ENCODE measurements around the gene CHTF18. TPM values are rescaled to one million over a fixed set of nuclear protein-coding genes. Genes with fewer than 3 reads are reported as not detected.

The CHTF18 gene
- total and polyA plus RNA-seq, 4 donors = 3.0 to 56.9 (median 10.7) TPM

DNA sequence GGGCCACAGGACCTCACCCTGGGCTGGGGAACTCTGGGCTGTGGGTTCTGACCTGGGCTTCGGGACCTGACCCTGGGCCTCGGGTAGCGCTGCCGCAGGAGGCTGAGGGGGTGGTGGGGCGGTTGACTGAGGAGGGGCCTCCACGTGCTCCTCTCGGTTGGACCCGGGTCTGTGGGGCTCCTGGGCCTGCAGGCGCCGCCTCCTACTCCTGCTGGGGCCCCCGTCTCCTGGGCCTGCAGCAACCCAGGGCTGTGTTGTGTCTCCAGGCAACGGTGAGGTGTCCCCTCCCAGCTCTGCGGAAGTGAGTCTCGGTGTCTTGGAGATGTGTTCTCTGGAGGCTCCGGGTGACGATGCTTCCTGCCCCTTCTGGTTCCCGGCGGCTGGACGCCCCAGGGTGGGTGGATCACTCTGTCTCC is 53.6 kb downstream of the CHTF18 start:
- no peaks in the 10 kb centered on the region for H3K9me3 ChIP-seq (ENCODE audit: control insufficient read depth, low read length)
- H3K27me3 ChIP-seq (ENCODE audit: control insufficient read depth in 1 of 2, insufficient read depth in 2 of 2, low read length in 1 of 2) = no peaks in the 10 kb centered on the region
- H3K4me1 ChIP-seq (ENCODE audit: control insufficient read depth in 1 of 2, insufficient read depth in 2 of 2, low read length in 2 of 2) = no peaks in the 10 kb centered on the region
- WGBS, 2 donors = 53% methylated on average over 14 to 19 of the region's 19 CpGs
- intact Hi-C loops (cut with DNase I) = no loop called here
- ATAC-seq (ENCODE audit: low FRiP score) (peak; percentile 39), DNase-seq (no peak)
- H3K36me3 ChIP-seq (ENCODE audit: control insufficient read depth in 1 of 2, insufficient read depth in 2 of 2, low read length in 1 of 2) = no peaks in the 10 kb centered on the region
- no peak overlapping the region for H3K4me3 ChIP-seq (ENCODE audit: low read length in 2 of 2)
- no peak overlapping the region for H3K27ac ChIP-seq (ENCODE audit: low read depth in 1 of 2, low read length in 2 of 2)

DNA sequence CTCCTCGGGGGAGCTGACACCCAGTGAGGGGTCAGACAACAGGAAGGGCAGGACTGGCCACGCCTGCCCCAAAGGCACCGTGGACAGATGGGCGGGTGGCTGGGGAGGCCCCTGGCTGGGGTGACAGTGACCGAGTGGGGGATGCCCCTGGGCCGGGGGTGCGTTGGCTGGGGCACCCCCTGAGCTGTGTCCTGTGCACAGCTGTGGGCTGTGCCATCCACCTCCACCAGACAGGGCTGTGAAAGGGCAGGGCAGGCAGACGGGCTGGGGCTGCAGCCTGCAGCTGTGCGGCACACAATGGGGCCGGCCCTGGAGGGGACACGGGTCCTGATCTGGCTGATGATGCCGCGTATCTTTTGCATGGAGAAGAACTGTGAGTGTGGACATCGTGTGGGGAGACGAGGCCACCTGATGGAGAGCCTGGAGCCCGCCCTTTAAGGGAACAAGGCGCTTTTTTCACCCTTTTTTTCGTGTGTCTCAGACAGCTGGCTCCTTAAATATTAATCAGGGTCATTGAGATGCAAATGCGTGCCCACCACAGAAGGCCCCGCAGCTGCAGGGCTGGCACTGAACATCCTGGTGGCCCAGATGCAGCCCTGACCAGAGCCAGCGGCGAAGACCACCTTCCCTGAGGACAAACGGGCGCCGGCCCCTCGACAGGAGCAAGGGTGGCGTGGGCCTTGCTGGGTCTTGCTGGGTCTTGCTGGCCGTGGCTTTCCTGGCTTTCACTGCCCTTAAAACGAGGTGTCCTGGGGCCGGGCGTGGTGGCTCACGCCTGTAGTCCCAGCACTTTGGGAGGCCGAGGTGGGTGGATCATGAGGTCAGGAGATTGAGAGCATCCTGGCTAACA is 54.5 kb downstream of the CHTF18 start:
- Histone ChIP-seq H3K27me3 (ENCODE audit: control insufficient read depth in 1 of 2, insufficient read depth in 2 of 2, low read length in 1 of 2) (no peaks in the 10 kb centered on the region), H3K9me3 (ENCODE audit: control insufficient read depth, low read length) (no peaks in the 10 kb centered on the region)

DNA sequence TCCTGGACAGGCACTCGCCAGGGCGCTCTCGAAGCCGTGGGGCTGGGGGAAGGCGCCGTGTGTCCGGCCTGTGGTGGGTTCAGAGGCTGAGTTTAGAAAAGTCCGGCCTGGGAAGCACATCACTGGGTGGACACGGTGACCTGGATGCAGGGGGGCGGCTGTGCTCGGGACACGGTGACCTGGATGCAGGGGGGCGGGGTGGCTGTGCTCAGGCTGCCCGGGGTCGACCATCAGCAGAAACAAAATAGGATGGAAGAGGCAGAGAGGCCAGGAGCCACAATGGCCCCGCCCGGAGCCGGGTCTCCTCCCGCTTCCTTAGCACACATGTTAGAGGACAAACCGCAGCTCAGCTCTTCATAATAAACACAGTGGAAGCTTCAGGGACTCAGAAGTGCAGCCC is 55.4 kb downstream of the CHTF18 start:
- intact Hi-C loops (cut with DNase I) = no loop called here

More for the DNA sequence above, 54.5 kb downstream of the CHTF18 start:
- H3K36me3 ChIP-seq (ENCODE audit: control insufficient read depth in 1 of 2, insufficient read depth in 2 of 2, low read length in 1 of 2) = no peaks in the 10 kb centered on the region
- H3K27ac ChIP-seq (ENCODE audit: low read depth in 1 of 2, low read length in 2 of 2) = no peak overlapping the region
- no peak overlapping the region for H3K4me3 ChIP-seq (ENCODE audit: low read length in 2 of 2)
- 80 to 81% methylated on average over 33 of the region's 33 CpGs for WGBS, 2 donors
- DNase-seq (no peak), ATAC-seq (ENCODE audit: low FRiP score) (no peak)
- H3K4me1 ChIP-seq (ENCODE audit: control insufficient read depth in 1 of 2, insufficient read depth in 2 of 2, low read length in 2 of 2) = no peaks in the 10 kb centered on the region
- intact Hi-C loops (cut with DNase I) = no loop called here

DNA sequence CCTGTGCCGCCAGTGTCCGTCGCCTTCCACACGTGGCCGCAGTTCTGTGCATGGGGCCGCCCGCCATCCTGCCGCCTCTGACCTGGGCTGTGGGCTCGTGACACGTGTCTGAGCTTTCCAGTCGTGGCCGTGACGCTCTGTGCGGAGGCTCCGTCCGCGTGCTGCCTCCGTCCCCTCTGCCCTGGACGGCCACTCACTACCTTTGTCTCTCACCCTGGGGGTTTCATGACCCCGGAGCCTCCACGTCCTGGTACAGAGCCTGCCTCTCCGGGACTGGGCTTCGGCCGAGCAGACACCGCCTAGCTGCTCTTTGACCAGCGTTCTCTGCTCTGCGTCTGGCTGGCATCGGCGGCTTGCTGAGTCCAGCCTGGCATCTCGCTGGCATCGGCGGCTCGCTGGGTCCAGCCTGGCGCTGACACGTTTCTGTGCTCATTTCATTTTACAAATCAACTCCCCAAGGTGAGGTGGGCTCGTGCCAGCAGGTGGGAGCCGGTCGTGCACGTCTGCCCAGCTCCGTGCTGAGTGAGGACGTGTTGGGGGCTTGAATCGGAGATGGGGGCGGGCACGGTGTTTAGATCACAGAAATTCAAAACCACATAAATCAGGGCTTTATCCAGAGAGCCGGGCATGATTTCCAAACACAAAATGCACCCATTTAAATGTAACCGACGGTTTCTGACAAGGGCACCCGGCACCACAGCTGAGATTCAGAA is 56.4 kb downstream of the CHTF18 start:
- Histone ChIP-seq H3K9me3 (ENCODE audit: control insufficient read depth, low read length) (no peaks in the 10 kb centered on the region), H3K27ac (ENCODE audit: low read depth in 1 of 2, low read length in 2 of 2) (no peak overlapping the region), H3K36me3 (ENCODE audit: control insufficient read depth in 1 of 2, insufficient read depth in 2 of 2, low read length in 1 of 2) (no peaks in the 10 kb centered on the region), H3K4me1 (ENCODE audit: control insufficient read depth in 1 of 2, insufficient read depth in 2 of 2, low read length in 2 of 2) (no peaks in the 10 kb centered on the region), H3K4me3 (ENCODE audit: low read length in 2 of 2) (no peak overlapping the region), H3K27me3 (ENCODE audit: control insufficient read depth in 1 of 2, insufficient read depth in 2 of 2, low read length in 1 of 2) (no peaks in the 10 kb centered on the region)
- intact Hi-C loops (cut with DNase I) = no loop called here
- ATAC-seq (ENCODE audit: low FRiP score) = no peak
- 92 to 93% methylated on average over 48 of the region's 48 CpGs for WGBS, 2 donors
- no peak for DNase-seq

More for the DNA sequence above, 55.4 kb downstream of the CHTF18 start:
- Histone ChIP-seq H3K4me1 (ENCODE audit: control insufficient read depth in 1 of 2, insufficient read depth in 2 of 2, low read length in 2 of 2) (no peaks in the 10 kb centered on the region), H3K27me3 (ENCODE audit: control insufficient read depth in 1 of 2, insufficient read depth in 2 of 2, low read length in 1 of 2) (no peaks in the 10 kb centered on the region), H3K36me3 (ENCODE audit: control insufficient read depth in 1 of 2, insufficient read depth in 2 of 2, low read length in 1 of 2) (no peaks in the 10 kb centered on the region), H3K9me3 (ENCODE audit: control insufficient read depth, low read length) (no peaks in the 10 kb centered on the region), H3K27ac (ENCODE audit: low read depth in 1 of 2, low read length in 2 of 2) (no peak overlapping the region), H3K4me3 (ENCODE audit: low read length in 2 of 2) (no peak overlapping the region)
- 90 to 93% methylated on average over 20 of the region's 20 CpGs for WGBS, 2 donors
- ATAC-seq (ENCODE audit: low FRiP score) (no peak), DNase-seq (no peak)

DNA sequence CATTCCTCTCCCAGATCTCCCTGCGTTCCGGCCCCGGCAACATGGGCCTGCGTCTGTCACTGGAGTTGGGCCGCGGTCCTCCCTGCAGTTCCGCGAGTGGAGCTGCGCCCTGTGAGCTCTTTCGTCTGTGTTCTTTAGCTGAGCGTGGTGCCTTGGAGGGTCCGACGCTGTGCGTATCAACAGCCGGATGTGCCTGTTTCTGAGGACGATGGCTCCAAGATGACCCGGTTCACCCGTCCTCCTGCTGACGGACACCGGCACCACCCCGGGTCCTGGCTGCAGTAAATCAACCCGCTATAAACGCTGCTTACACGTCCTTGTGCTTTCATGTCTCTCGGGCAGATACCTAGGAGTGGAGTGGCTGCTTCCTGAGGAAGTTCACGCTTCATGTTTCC is 56.9 kb downstream of the CHTF18 start:
- Histone ChIP-seq H3K4me3 (ENCODE audit: low read length in 2 of 2) (no peak overlapping the region), H3K9me3 (ENCODE audit: control insufficient read depth, low read length) (no peaks in the 10 kb centered on the region), H3K4me1 (ENCODE audit: control insufficient read depth in 1 of 2, insufficient read depth in 2 of 2, low read length in 2 of 2) (no peaks in the 10 kb centered on the region), H3K27ac (ENCODE audit: low read depth in 1 of 2, low read length in 2 of 2) (no peak overlapping the region), H3K36me3 (ENCODE audit: control insufficient read depth in 1 of 2, insufficient read depth in 2 of 2, low read length in 1 of 2) (no peaks in the 10 kb centered on the region), H3K27me3 (ENCODE audit: control insufficient read depth in 1 of 2, insufficient read depth in 2 of 2, low read length in 1 of 2) (no peaks in the 10 kb centered on the region)
- ATAC-seq (ENCODE audit: low FRiP score) (no peak), DNase-seq (no peak)
- 74 to 75% methylated on average over 26 of the region's 26 CpGs for WGBS, 2 donors
- intact Hi-C loops (cut with DNase I) = no loop called here

DNA sequence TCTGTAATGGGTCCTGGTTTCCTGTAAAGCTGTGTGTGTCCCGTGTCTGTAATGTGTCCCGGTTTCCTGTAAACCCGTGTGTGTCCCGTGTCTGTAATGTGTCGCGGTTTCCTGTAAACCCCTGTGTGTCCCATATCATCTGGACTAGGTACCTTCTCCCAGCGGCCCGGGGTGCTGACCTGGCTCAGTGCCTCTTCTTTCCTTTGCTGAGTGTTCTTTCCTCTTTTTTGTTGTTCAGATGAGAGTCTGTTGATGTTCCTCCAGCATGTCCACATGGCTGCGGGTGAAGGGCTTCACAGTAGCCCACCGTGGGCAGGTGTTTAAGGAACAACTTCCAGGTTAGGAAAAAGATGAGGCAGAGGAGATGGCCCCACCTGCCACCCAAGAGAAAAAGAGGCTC is 58.7 kb downstream of the CHTF18 start:
- 90 to 93% methylated on average over 10 of the region's 10 CpGs for WGBS, 2 donors
- no peaks in the 10 kb centered on the region for H3K4me1 ChIP-seq (ENCODE audit: control insufficient read depth in 1 of 2, insufficient read depth in 2 of 2, low read length in 2 of 2)
- intact Hi-C loops (cut with DNase I) = no loop called here
- no peak overlapping the region for H3K4me3 ChIP-seq (ENCODE audit: low read length in 2 of 2)
- no peak for ATAC-seq (ENCODE audit: low FRiP score)
- no peaks in the 10 kb centered on the region for H3K27me3 ChIP-seq (ENCODE audit: control insufficient read depth in 1 of 2, insufficient read depth in 2 of 2, low read length in 1 of 2)
- H3K9me3 ChIP-seq (ENCODE audit: control insufficient read depth, low read length) = no peaks in the 10 kb centered on the region
- no peak for DNase-seq
- no peak overlapping the region for H3K27ac ChIP-seq (ENCODE audit: low read depth in 1 of 2, low read length in 2 of 2)
- H3K36me3 ChIP-seq (ENCODE audit: control insufficient read depth in 1 of 2, insufficient read depth in 2 of 2, low read length in 1 of 2) = no peaks in the 10 kb centered on the region

Small RNA genes within 50 kb of the gene (microRNA-seq; reads per million reads assigned to microRNA genes)
- 0 reads per million in 2 donors for gene MIR662

Other genes starting within 250 kb of the CHTF18 start
- not detected for gene PRR35, start 228.2 kb upstream of the CHTF18 start, total RNA-seq
- gene PRR35, start 228.2 kb upstream of the CHTF18 start, polyA plus RNA-seq = under 1 TPM in 1 of 2 donors, not detected in 1; 0.05 TPM
- gene NHLRC4, start 221.6 kb upstream of the CHTF18 start, total RNA-seq = 1 to 10 TPM in 1 of 2 donors, under 1 TPM in 1; 0.52 to 2.2 TPM
- 1 to 10 TPM in 1 of 2 donors, under 1 TPM in 1; 0.25 to 2.6 TPM for gene NHLRC4, start 221.6 kb upstream of the CHTF18 start, polyA plus RNA-seq
- gene PIGQ, start 218.7 kb upstream of the CHTF18 start, total RNA-seq = 10 to 100 TPM; 25.8 to 38.5 TPM
- 10 to 100 TPM; 10.8 to 92.2 TPM for gene PIGQ, start 218.7 kb upstream of the CHTF18 start, polyA plus RNA-seq
- 10 to 100 TPM; 17.9 to 19.6 TPM for gene RAB40C, start 198.6 kb upstream of the CHTF18 start, total RNA-seq
- gene RAB40C, start 198.6 kb upstream of the CHTF18 start, polyA plus RNA-seq = 10 to 100 TPM in 1 of 2 donors, 1 to 10 TPM in 1; 9.5 to 40.7 TPM
- 1 to 10 TPM in 1 of 2 donors, under 1 TPM in 1; 0.33 to 1.0 TPM for gene WFIKKN1, start 157.6 kb upstream of the CHTF18 start, total RNA-seq
- gene WFIKKN1, start 157.6 kb upstream of the CHTF18 start, polyA plus RNA-seq = 1 to 10 TPM in 1 of 2 donors, under 1 TPM in 1; 0.63 to 2.2 TPM
- gene METTL26, start 152.3 kb upstream of the CHTF18 start, total RNA-seq = 10 to 100 TPM; 45.2 to 64.8 TPM
- gene METTL26, start 152.3 kb upstream of the CHTF18 start, polyA plus RNA-seq = 100 to 1,000 TPM in 1 of 2 donors, 10 to 100 TPM in 1; 86.0 to 158 TPM
- 10 to 100 TPM; 10.4 to 14.7 TPM for gene MCRIP2, start 146.8 kb upstream of the CHTF18 start, total RNA-seq
- 10 to 100 TPM; 22.9 to 28.9 TPM for gene MCRIP2, start 146.8 kb upstream of the CHTF18 start, polyA plus RNA-seq
- gene WDR90, start 139.3 kb upstream of the CHTF18 start, total RNA-seq = 10 to 100 TPM; 21.0 to 25.8 TPM
- 10 to 100 TPM in 1 of 2 donors, 1 to 10 TPM in 1; 7.5 to 60.9 TPM for gene WDR90, start 139.3 kb upstream of the CHTF18 start, polyA plus RNA-seq
- gene RHOT2, start 120.5 kb upstream of the CHTF18 start, total RNA-seq = 10 to 100 TPM; 79.3 to 93.8 TPM
- 100 to 1,000 TPM in 1 of 2 donors, 10 to 100 TPM in 1; 27.4 to 356 TPM for gene RHOT2, start 120.5 kb upstream of the CHTF18 start, polyA plus RNA-seq
- gene RHBDL1, start 112.9 kb upstream of the CHTF18 start, total RNA-seq = 1 to 10 TPM in 1 of 2 donors, under 1 TPM in 1; 0.88 to 1.3 TPM
- 1 to 10 TPM in 1 of 2 donors, not detected in 1; 1.5 TPM for gene RHBDL1, start 112.9 kb upstream of the CHTF18 start, polyA plus RNA-seq
- gene STUB1, start 108.2 kb upstream of the CHTF18 start, total RNA-seq = 10 to 100 TPM; 67.4 to 84.3 TPM
- 100 to 1,000 TPM; 126 to 169 TPM for gene STUB1, start 108.2 kb upstream of the CHTF18 start, polyA plus RNA-seq
- 10 to 100 TPM; 46.1 to 51.7 TPM for gene JMJD8, start 104.3 kb upstream of the CHTF18 start, total RNA-seq
- gene JMJD8, start 104.3 kb upstream of the CHTF18 start, polyA plus RNA-seq = 100 to 1,000 TPM in 1 of 2 donors, 10 to 100 TPM in 1; 55.2 to 110 TPM
- 1 to 10 TPM; 6.7 to 8.4 TPM for gene WDR24, start 98.2 kb upstream of the CHTF18 start, total RNA-seq
- 10 to 100 TPM in 1 of 2 donors, 1 to 10 TPM in 1; 4.3 to 10.4 TPM for gene WDR24, start 98.2 kb upstream of the CHTF18 start, polyA plus RNA-seq
- under 1 TPM; 0.16 to 0.18 TPM for gene FBXL16, start 82.8 kb upstream of the CHTF18 start, total RNA-seq
- not detected for gene FBXL16, start 82.8 kb upstream of the CHTF18 start, polyA plus RNA-seq
- gene METRN, start 73.5 kb upstream of the CHTF18 start, total RNA-seq = 10 to 100 TPM; 22.7 to 26.6 TPM
- 10 to 100 TPM; 26.7 to 61.3 TPM for gene METRN, start 73.5 kb upstream of the CHTF18 start, polyA plus RNA-seq
- gene ANTKMT, start 67.5 kb upstream of the CHTF18 start, total RNA-seq = 10 to 100 TPM; 18.6 to 25.7 TPM
- 10 to 100 TPM; 13.1 to 33.0 TPM for gene ANTKMT, start 67.5 kb upstream of the CHTF18 start, polyA plus RNA-seq
- 1 to 10 TPM in 1 of 2 donors, under 1 TPM in 1; 0.39 to 1.7 TPM for gene CCDC78, start 62.2 kb upstream of the CHTF18 start, total RNA-seq
- under 1 TPM in 1 of 2 donors, not detected in 1; 0.97 TPM for gene CCDC78, start 62.2 kb upstream of the CHTF18 start, polyA plus RNA-seq
- 1 to 10 TPM; 2.4 to 3.8 TPM for gene HAGHL, start 61.5 kb upstream of the CHTF18 start, total RNA-seq
- gene HAGHL, start 61.5 kb upstream of the CHTF18 start, polyA plus RNA-seq = 10 to 100 TPM in 1 of 2 donors, 1 to 10 TPM in 1; 2.8 to 22.5 TPM
- gene CIAO3, start 47.6 kb upstream of the CHTF18 start, total RNA-seq = 10 to 100 TPM; 21.8 to 22.4 TPM
- gene CIAO3, start 47.6 kb upstream of the CHTF18 start, polyA plus RNA-seq = 10 to 100 TPM; 12.4 to 35.9 TPM
- gene MSLN, start 27.9 kb upstream of the CHTF18 start, total RNA-seq = under 1 TPM; 0.33 to 0.52 TPM
- gene MSLN, start 27.9 kb upstream of the CHTF18 start, polyA plus RNA-seq = 1 to 10 TPM; 1.5 to 2.1 TPM
- gene RPUSD1, start 239 bp upstream of the CHTF18 start, total RNA-seq = 10 to 100 TPM; 12.1 to 13.5 TPM
- 10 to 100 TPM in 1 of 2 donors, 1 to 10 TPM in 1; 6.8 to 20.3 TPM for gene RPUSD1, start 239 bp upstream of the CHTF18 start, polyA plus RNA-seq
- not detected for gene GNG13, start 12.1 kb downstream of the CHTF18 start, total RNA-seq
- gene GNG13, start 12.1 kb downstream of the CHTF18 start, polyA plus RNA-seq = not detected
- 10 to 100 TPM; 18.2 to 38.4 TPM for gene LMF1, start 182.4 kb downstream of the CHTF18 start, total RNA-seq
- gene LMF1, start 182.4 kb downstream of the CHTF18 start, polyA plus RNA-seq = 10 to 100 TPM in 1 of 2 donors, 1 to 10 TPM in 1; 8.8 to 75.0 TPM
- 1 to 10 TPM; 2.2 to 7.0 TPM for gene SOX8, start 193.2 kb downstream of the CHTF18 start, total RNA-seq
- gene SOX8, start 193.2 kb downstream of the CHTF18 start, polyA plus RNA-seq = 1 to 10 TPM; 1.0 to 5.7 TPM